ENCODE measurements around the gene FAM228B.

- TF ChIP-seq EZH2 (IDR thresholded peaks at IDR 0.05; ENCODE audit: low read length, missing control alignments) (no peak), CTCF (conservative IDR thresholded peaks at IDR 0.05 in 1 of 2, IDR thresholded peaks at IDR 0.05 in 1 of 2; ENCODE audit: low read depth in 1 of 2, low read length in 2 of 2) (no peak)
Observed at GRCh38 chr2:24211408-24211807, 88.1 kb downstream of the FAM228B start.

Data from fibroblast of lung (primary cell).